ENCODE measurements around the gene RHOBTB1.
"Not testable (repeated sequence)": the region's sequence is repeated elsewhere in the genome, so short reads cannot be mapped to it uniquely, and the experiment has no call there.

RHOBTB1 gene

GRCh38 chr10:60908031-60908430 is 36.0 kb downstream of the RHOBTB1 start:
- in situ Hi-C loops (cut with HindIII; ENCODE audit: low sequenced_read_pairs), result no loop called here

GRCh38 chr10:60907236-60907635 is 36.7 kb downstream of the RHOBTB1 start:
- in situ Hi-C loops (cut with HindIII; ENCODE audit: low sequenced_read_pairs), result no loop called here

- in situ Hi-C loops (cut with HindIII; ENCODE audit: low sequenced_read_pairs), result not testable (repeated sequence)
Measured at GRCh38 chr10:60906825-60907224, 37.2 kb downstream of the RHOBTB1 start.

GRCh38 chr10:60906411-60906810 is 37.6 kb downstream of the RHOBTB1 start:
- in situ Hi-C loops (cut with HindIII; ENCODE audit: low sequenced_read_pairs), result no loop called here

- in situ Hi-C loops (cut with HindIII; ENCODE audit: low sequenced_read_pairs), result no loop called here
Measured at GRCh38 chr10:60905580-60905979, 38.4 kb downstream of the RHOBTB1 start.

- in situ Hi-C loops (cut with HindIII; ENCODE audit: low sequenced_read_pairs), result no loop called here
Measured at GRCh38 chr10:60903096-60903495, 40.9 kb downstream of the RHOBTB1 start.

GRCh38 chr10:60901561-60902235 is 42.3 kb downstream of the RHOBTB1 start:
- in situ Hi-C loops (cut with HindIII; ENCODE audit: low sequenced_read_pairs), result no loop called here

DNA sequence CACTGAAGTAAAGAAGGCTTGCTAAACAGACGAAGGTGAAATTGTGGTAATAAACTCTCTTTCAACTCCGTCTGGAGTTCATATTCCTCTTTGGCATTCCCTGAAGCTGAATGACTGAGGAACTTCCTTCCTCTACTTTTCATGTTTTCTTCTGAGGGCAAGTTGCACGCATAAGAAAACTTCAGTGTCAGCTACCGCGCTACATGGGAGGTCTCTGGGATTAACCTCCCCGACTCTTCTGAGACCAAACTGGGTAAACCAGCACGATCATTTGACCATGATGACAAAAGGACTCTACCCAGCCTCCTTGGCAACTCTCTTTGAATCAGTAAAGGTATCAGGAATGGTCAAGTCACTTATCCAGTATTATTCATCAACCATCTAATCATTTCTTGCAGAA is 44.7 kb downstream of the RHOBTB1 start:
- in situ Hi-C loops (cut with HindIII; ENCODE audit: low sequenced_read_pairs), result loop anchor here (5.0 kb wide), 1 partner anchor 48 kb away; no protein-coding TSS in a partner anchor

- in situ Hi-C loops (cut with HindIII; ENCODE audit: low sequenced_read_pairs), result loop anchor here (5.0 kb wide), 1 partner anchor 49 kb away; no protein-coding TSS in a partner anchor
Measured at GRCh38 chr10:60898321-60898720, 45.7 kb downstream of the RHOBTB1 start.

DNA sequence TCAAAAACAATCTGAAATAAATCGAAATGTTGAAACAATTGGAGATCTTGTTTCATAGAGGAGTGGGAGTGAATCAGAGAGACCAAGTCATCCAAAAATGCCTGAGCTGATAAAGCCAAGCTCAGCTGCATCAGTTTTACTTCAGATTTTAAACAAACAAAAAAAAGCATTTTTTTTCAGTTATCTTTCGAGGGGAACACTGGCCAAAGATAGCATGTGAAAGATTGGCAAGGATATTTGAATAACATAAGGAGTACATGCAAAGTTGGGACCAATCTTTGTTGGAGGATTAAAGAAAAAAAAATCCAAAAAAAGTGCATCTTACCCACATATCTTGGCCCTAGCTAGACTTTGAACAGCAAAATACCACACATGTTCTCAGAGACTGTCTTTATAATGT is 47.2 kb downstream of the RHOBTB1 start:
- in situ Hi-C loops (cut with HindIII; ENCODE audit: low sequenced_read_pairs), result loop anchor here (5.0 kb wide), 1 partner anchor 50 kb away; no protein-coding TSS in a partner anchor

DNA sequence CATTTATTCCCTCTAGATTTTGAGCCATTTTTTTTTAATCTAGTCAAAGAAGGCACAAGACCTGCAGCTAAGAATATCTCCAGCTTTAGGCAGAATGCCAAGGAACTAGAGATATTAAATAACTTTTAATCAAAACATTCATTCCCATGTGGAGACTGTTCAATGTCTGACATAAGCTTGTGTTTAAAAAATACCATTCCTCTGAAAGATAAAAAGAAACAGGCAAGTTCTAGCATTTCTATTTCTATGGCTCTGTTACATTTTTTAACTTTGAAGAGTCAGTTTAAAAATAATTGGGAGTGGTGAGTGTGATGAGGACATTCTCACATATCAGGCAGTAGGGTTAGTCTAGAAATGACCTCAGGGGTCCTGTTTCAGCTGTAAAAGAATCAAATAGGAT is 48.0 kb downstream of the RHOBTB1 start:
- in situ Hi-C loops (cut with HindIII; ENCODE audit: low sequenced_read_pairs), result loop anchor here (5.0 kb wide), 1 partner anchor 51 kb away; no protein-coding TSS in a partner anchor

DNA sequence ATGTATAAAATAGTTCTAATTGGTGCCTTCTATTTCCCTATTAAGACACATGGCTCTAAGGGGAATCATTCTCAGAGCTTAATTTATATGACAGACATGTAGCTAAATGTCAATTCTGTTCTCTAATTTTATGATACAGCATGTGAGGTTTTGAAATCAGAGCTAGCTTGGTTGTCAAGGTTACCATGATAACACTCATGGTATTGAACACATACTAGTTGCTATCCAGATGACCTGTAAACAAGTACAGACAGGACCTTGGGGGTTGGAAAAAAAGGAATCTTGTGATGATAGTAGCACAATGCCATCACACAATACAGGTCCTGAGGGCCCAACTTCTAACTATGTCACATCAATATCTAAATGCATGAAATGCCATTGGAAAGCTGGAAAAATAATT is 49.2 kb downstream of the RHOBTB1 start:
- in situ Hi-C loops (cut with HindIII; ENCODE audit: low sequenced_read_pairs), result loop anchor here (5.0 kb wide), 1 partner anchor 53 kb away; no protein-coding TSS in a partner anchor

GRCh38 chr10:60893231-60893630 is 50.8 kb downstream of the RHOBTB1 start:
- in situ Hi-C loops (cut with HindIII; ENCODE audit: low sequenced_read_pairs), result no loop called here

DNA sequence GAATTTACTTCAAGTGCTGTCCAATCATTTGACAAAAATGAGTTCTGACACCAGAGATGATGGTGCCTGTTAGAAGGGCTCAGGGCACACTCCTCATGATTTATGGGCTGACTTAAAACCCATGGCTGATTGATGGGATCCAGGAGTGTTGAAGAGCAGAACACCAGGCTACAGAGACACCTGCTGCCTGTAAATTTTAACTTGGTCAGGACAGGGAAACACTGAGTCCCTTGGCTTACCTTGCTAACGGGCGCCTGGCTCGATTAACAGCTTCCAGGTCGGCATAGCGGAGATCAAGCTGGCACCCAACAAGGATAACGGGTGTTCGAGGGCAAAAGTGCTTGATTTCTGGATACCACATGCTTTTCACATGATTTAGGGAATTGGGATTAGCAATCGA is 51.4 kb downstream of the RHOBTB1 start:
- in situ Hi-C loops (cut with HindIII; ENCODE audit: low sequenced_read_pairs), result no loop called here

DNA sequence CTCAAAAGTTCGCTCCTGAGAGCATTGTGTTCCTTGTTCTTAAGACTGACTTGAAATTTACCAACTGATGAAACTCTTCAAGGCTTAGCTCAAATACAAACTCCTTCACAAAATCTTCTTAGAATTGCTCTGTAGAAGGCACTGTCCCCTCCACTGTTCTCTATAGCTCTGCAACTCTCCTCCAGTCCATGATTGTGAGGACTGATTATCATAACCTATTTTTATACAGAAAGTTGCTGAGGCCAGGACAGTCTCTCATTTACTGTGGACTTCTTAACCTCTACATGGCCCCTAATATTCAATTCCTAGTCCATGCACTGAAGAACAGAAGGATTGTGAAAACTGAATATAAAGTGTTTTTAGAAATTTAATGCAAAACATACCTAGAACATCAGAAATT is 53.2 kb downstream of the RHOBTB1 start:
- in situ Hi-C loops (cut with HindIII; ENCODE audit: low sequenced_read_pairs), result no loop called here

- in situ Hi-C loops (cut with HindIII; ENCODE audit: low sequenced_read_pairs), result no loop called here
Measured at GRCh38 chr10:60883187-60883586, 60.8 kb downstream of the RHOBTB1 start.

DNA sequence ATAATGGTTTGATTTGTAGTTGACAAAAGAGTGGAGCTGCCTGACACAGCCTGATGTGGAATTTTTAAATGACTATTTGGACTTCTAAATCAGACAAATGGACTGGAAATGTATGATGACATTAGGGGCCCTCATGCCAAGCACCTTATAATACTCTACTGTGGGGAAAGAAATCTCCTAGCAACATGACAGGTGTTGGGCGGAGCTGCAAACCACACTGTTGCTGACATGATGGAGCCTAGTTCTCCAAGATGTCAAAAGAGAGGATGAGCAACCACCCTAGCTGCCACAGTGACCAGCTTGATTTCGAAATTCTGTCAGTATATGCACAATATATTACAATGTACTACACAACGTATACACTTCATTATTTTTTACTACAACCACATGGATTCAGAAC is 65.8 kb downstream of the RHOBTB1 start:
- in situ Hi-C loops (cut with HindIII; ENCODE audit: low sequenced_read_pairs), result no loop called here

- in situ Hi-C loops (cut with HindIII; ENCODE audit: low sequenced_read_pairs), result no loop called here
Measured at GRCh38 chr10:60877777-60878120, 66.2 kb downstream of the RHOBTB1 start.

DNA sequence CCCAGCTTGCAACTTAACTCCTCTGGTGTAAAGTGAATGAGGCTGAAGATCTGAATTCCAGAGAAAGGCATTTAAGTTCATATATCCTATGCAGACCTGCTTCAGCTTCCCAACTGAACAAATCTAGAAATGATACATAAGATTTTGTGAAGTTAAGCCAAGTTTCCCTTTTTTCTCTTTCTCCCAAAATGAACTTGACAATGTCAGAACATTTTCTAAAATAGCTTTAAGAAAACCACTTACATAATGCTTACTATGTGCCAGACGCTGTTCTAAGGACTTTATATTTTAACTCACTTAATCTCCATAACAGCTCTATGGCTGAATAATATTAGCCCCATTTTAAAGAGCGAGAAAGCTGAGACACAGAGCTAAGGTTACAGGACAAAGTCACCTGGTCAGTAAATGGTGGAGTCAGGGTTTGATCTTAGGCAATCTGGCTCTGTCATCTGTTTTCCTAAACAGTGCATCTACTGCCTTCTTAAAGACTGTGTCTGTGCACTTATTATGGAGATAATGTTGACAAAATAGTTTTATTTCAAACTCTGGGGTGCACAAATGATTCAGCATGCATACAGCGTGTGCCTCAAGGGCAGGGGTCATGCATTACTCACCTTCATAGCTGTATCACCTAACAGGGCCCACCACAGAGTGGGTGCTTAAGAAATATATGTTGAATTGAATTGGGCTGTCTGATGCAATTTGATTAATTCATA is 66.8 kb downstream of the RHOBTB1 start:
- in situ Hi-C loops (cut with HindIII; ENCODE audit: low sequenced_read_pairs), result no loop called here

GRCh38 chr10:60873758-60874157 is 70.2 kb downstream of the RHOBTB1 start:
- in situ Hi-C loops (cut with HindIII; ENCODE audit: low sequenced_read_pairs), result no loop called here

GRCh38 chr10:60872451-60872850 is 71.5 kb downstream of the RHOBTB1 start:
- in situ Hi-C loops (cut with HindIII; ENCODE audit: low sequenced_read_pairs), result no loop called here

- in situ Hi-C loops (cut with HindIII; ENCODE audit: low sequenced_read_pairs), result no loop called here
Measured at GRCh38 chr10:60871215-60871614, 72.8 kb downstream of the RHOBTB1 start.
